ENCODE measurements around the gene PLOD3.

The PLOD3 gene

DNA sequence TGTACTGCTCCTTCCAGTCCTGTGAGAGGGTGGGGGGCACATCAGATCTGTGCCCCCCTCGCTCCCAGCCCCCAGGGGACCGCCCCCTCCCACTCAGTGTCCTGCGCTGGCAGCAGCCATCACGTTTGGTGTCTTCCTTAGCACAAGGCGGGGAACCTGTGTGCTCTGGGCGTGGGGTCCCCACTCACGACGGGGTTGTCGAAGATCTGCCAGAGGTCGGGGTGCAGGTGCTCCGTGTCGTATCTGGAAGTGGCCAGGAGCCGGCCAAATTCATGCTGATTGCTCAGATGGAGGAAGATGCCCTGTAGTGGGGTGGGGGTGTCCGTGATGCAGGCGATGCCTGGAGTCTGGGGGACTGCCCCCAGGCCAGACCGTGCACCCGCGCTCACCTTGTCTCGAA, 7.2 kb downstream of the PLOD3 start:
- Histone ChIP-seq H2AFZ (ENCODE audit: low read depth, low read length) (no peak overlapping the region), H3K9ac (ENCODE audit: low read length) (no peak overlapping the region), H3K27me3 (ENCODE audit: control insufficient read depth in 1 of 2, insufficient read depth in 1 of 2, low read length in 2 of 2) (no peaks in the 10 kb centered on the region), H3K4me1 (ENCODE audit: control insufficient read depth, insufficient read depth, low read depth, low read length) (peaks cover 14% of the 10 kb centered on the region), H2BK5ac (ENCODE audit: low read depth, low read length, poor library complexity, severe bottlenecking) (no peak overlapping the region), H2BK120ac (ENCODE audit: low read depth, low read length) (no peak overlapping the region), H4K91ac (ENCODE audit: low read length) (no peak overlapping the region), H3K9me3 (ENCODE audit: control insufficient read depth, low read length) (no peaks in the 10 kb centered on the region), H3K4me2 (ENCODE audit: low read length, poor library complexity, severe bottlenecking) (no peak overlapping the region), H2AK5ac (ENCODE audit: low read length, severe bottlenecking) (no peak overlapping the region), H3K14ac (ENCODE audit: low read length in 2 of 2) (no peak overlapping the region), H3K4me3 (ENCODE audit: insufficient read depth in 1 of 2, low read depth in 1 of 2, low read length in 2 of 2) (no peak overlapping the region), H3K36me3 (ENCODE audit: control insufficient read depth in 1 of 2, insufficient read depth in 2 of 2, low read depth in 1 of 2, low read length in 2 of 2) (peaks cover 79 to 81% of the 10 kb centered on the region in 2 experiments), H3K18ac (ENCODE audit: low read depth in 1 of 2, low read length in 2 of 2) (no peak overlapping the region), H3K4ac (ENCODE audit: low read depth in 1 of 2, low read length in 2 of 2) (no peak overlapping the region), H4K8ac (ENCODE audit: low read length) (no peak overlapping the region), H3K79me1 (replicated peaks; ENCODE audit: low read length, poor library complexity, severe bottlenecking) (peaks cover 3% of the 10 kb centered on the region), H2BK12ac (ENCODE audit: low read length in 2 of 2) (no peak overlapping the region), H3K27ac (ENCODE audit: low read length, poor library complexity, severe bottlenecking) (no peak overlapping the region), H3K23ac (ENCODE audit: low read length in 2 of 2) (no peak overlapping the region), H2BK15ac (ENCODE audit: low read depth, poor library complexity, severe bottlenecking) (no peak overlapping the region)
- DNase-seq = no peak
- WGBS = 97% methylated on average over 19 of the region's 19 CpGs

DNA sequence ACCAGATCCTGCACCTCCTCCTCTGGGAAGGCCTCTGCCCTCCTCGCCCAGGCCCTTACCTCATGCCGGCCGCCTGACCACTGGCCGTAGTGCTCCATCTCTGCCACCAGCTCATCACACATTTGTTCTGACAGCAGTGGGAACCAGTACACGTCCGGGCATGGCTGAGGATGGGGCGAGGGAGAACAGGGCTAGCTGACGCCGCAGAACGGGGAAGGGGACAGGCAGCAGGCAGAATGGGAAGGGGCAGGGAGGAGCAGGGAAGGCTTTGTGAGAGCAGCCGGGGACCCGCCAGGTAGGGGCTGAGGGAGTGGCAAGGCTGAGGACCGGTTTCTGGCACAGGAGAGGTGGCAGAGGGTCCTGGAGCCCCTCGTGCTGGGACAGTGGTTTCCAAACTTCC, 8.6 kb downstream of the PLOD3 start:
- Histone ChIP-seq H3K9me3 (ENCODE audit: control insufficient read depth, low read length) (no peaks in the 10 kb centered on the region), H3K14ac (ENCODE audit: low read length in 2 of 2) (no peak overlapping the region), H2AK5ac (ENCODE audit: low read length, severe bottlenecking) (no peak overlapping the region), H3K4ac (ENCODE audit: low read depth in 1 of 2, low read length in 2 of 2) (no peak overlapping the region), H2BK15ac (ENCODE audit: low read depth, poor library complexity, severe bottlenecking) (no peak overlapping the region), H4K91ac (ENCODE audit: low read length) (no peak overlapping the region), H2BK120ac (ENCODE audit: low read depth, low read length) (no peak overlapping the region), H3K4me3 (ENCODE audit: insufficient read depth in 1 of 2, low read depth in 1 of 2, low read length in 2 of 2) (no peak overlapping the region), H3K4me1 (ENCODE audit: control insufficient read depth, insufficient read depth, low read depth, low read length) (peaks cover 10% of the 10 kb centered on the region), H3K27ac (ENCODE audit: low read length, poor library complexity, severe bottlenecking) (no peak overlapping the region), H3K23ac (ENCODE audit: low read length in 2 of 2) (peak overlapping the region in 1 of 2 experiments; percentile 43), H3K4me2 (ENCODE audit: low read length, poor library complexity, severe bottlenecking) (no peak overlapping the region), H2BK5ac (ENCODE audit: low read depth, low read length, poor library complexity, severe bottlenecking) (no peak overlapping the region), H2AFZ (ENCODE audit: low read depth, low read length) (no peak overlapping the region), H2BK12ac (ENCODE audit: low read length in 2 of 2) (no peak overlapping the region), H3K18ac (ENCODE audit: low read depth in 1 of 2, low read length in 2 of 2) (no peak overlapping the region), H4K8ac (ENCODE audit: low read length) (no peak overlapping the region), H3K27me3 (ENCODE audit: control insufficient read depth in 1 of 2, insufficient read depth in 1 of 2, low read length in 2 of 2) (peaks cover under 1 to 1% of the 10 kb centered on the region in 2 experiments), H3K36me3 (ENCODE audit: control insufficient read depth in 1 of 2, insufficient read depth in 2 of 2, low read depth in 1 of 2, low read length in 2 of 2) (peaks cover 68 to 76% of the 10 kb centered on the region in 2 experiments), H3K9ac (ENCODE audit: low read length) (no peak overlapping the region), H3K79me1 (replicated peaks; ENCODE audit: low read length, poor library complexity, severe bottlenecking) (peaks cover 3% of the 10 kb centered on the region)
- WGBS = 96% methylated on average over 14 of the region's 14 CpGs
- DNase-seq = no peak

DNA sequence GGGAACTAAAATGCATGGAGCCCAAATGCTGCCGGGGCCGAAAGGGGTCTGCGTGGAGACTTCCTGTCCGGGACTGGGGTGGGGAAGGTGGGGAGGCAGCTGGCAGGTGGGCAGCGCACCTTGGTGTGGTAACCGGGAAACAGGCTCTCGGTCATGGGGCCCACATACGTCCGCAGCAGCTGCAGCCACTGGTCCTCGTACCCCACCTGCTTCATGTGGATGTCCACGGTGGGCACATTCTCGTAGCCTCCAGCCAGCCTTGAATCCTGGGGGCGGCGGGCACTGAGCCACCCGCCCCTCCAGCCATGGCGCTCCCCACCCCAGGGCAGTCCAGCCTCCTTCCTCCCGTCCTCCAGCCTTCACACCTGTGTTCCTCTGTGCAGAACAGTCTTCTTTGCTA, 9.9 kb downstream of the PLOD3 start:
- Histone ChIP-seq H3K27me3 (ENCODE audit: control insufficient read depth in 1 of 2, insufficient read depth in 1 of 2, low read length in 2 of 2) (peaks cover 14 to 15% of the 10 kb centered on the region in 2 experiments), H3K9ac (ENCODE audit: low read length) (no peak overlapping the region), H3K4ac (ENCODE audit: low read depth in 1 of 2, low read length in 2 of 2) (no peak overlapping the region), H2BK120ac (ENCODE audit: low read depth, low read length) (no peak overlapping the region), H3K4me1 (ENCODE audit: control insufficient read depth, insufficient read depth, low read depth, low read length) (peaks cover 10% of the 10 kb centered on the region), H2BK15ac (ENCODE audit: low read depth, poor library complexity, severe bottlenecking) (no peak overlapping the region), H2BK12ac (ENCODE audit: low read length in 2 of 2) (no peak overlapping the region), H3K4me3 (ENCODE audit: insufficient read depth in 1 of 2, low read depth in 1 of 2, low read length in 2 of 2) (no peak overlapping the region), H3K27ac (ENCODE audit: low read length, poor library complexity, severe bottlenecking) (no peak overlapping the region), H2AFZ (ENCODE audit: low read depth, low read length) (no peak overlapping the region), H2AK5ac (ENCODE audit: low read length, severe bottlenecking) (no peak overlapping the region), H3K18ac (ENCODE audit: low read depth in 1 of 2, low read length in 2 of 2) (no peak overlapping the region), H2BK5ac (ENCODE audit: low read depth, low read length, poor library complexity, severe bottlenecking) (no peak overlapping the region), H3K79me1 (replicated peaks; ENCODE audit: low read length, poor library complexity, severe bottlenecking) (no peaks in the 10 kb centered on the region), H3K9me3 (ENCODE audit: control insufficient read depth, low read length) (no peaks in the 10 kb centered on the region), H3K36me3 (ENCODE audit: control insufficient read depth in 1 of 2, insufficient read depth in 2 of 2, low read depth in 1 of 2, low read length in 2 of 2) (peaks cover 60 to 62% of the 10 kb centered on the region in 2 experiments), H4K91ac (ENCODE audit: low read length) (peak overlapping the region; percentile 15), H3K23ac (ENCODE audit: low read length in 2 of 2) (no peak overlapping the region), H3K14ac (ENCODE audit: low read length in 2 of 2) (no peak overlapping the region), H3K4me2 (ENCODE audit: low read length, poor library complexity, severe bottlenecking) (no peak overlapping the region), H4K8ac (ENCODE audit: low read length) (no peak overlapping the region)
- DNase-seq = no peak
- WGBS = 98% methylated on average over 17 of the region's 17 CpGs

DNA sequence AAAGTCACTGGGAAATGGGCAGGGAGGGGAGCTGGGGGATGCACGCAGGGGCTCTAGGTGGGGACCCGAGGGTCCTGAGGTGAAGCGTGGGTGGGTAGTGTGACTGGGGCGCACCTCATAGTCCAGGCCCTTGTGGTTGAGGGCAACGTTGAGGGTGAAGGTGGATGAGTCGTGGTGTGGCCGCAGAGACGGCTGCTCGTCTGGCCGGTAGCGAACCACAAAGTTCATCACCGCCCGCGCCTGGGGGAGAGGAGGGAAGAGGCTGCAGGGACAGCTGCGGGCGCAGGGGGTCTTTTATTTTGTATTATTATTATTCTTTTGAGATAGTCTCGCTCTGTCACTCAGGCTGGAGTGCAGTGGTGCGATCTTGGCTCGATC, 10.7 kb downstream of the PLOD3 start:
- 87% methylated on average over 19 of the region's 19 CpGs for WGBS
- no peak overlapping the region for H2BK120ac ChIP-seq (ENCODE audit: low read depth, low read length)

More for the DNA sequence above, 10.7 kb downstream of the PLOD3 start:
- H2BK12ac ChIP-seq (ENCODE audit: low read length in 2 of 2) = no peak overlapping the region
- H4K91ac ChIP-seq (ENCODE audit: low read length) = no peak overlapping the region
- H3K27me3 ChIP-seq (ENCODE audit: control insufficient read depth in 1 of 2, insufficient read depth in 1 of 2, low read length in 2 of 2) = peaks cover 22 to 23% of the 10 kb centered on the region in 2 experiments
- peaks cover 52 to 54% of the 10 kb centered on the region in 2 experiments for H3K36me3 ChIP-seq (ENCODE audit: control insufficient read depth in 1 of 2, insufficient read depth in 2 of 2, low read depth in 1 of 2, low read length in 2 of 2)
- no peak overlapping the region for H2BK5ac ChIP-seq (ENCODE audit: low read depth, low read length, poor library complexity, severe bottlenecking)
- no peaks in the 10 kb centered on the region for H3K9me3 ChIP-seq (ENCODE audit: control insufficient read depth, low read length)
- no peak overlapping the region for H3K14ac ChIP-seq (ENCODE audit: low read length in 2 of 2)
- H3K23ac ChIP-seq (ENCODE audit: low read length in 2 of 2) = no peak overlapping the region
- H2AK5ac ChIP-seq (ENCODE audit: low read length, severe bottlenecking) = no peak overlapping the region
- no peak overlapping the region for H4K8ac ChIP-seq (ENCODE audit: low read length)
- no peak overlapping the region for H2BK15ac ChIP-seq (ENCODE audit: low read depth, poor library complexity, severe bottlenecking)
- H3K4me1 ChIP-seq (ENCODE audit: control insufficient read depth, insufficient read depth, low read depth, low read length) = peaks cover 18% of the 10 kb centered on the region
- H3K4me2 ChIP-seq (ENCODE audit: low read length, poor library complexity, severe bottlenecking) = no peak overlapping the region
- DNase-seq = no peak
- H3K79me1 ChIP-seq (replicated peaks; ENCODE audit: low read length, poor library complexity, severe bottlenecking) = no peaks in the 10 kb centered on the region
- H3K4me3 ChIP-seq (ENCODE audit: insufficient read depth in 1 of 2, low read depth in 1 of 2, low read length in 2 of 2) = no peak overlapping the region
- H3K9ac ChIP-seq (ENCODE audit: low read length) = no peak overlapping the region
- no peak overlapping the region for H2AFZ ChIP-seq (ENCODE audit: low read depth, low read length)
- no peak overlapping the region for H3K18ac ChIP-seq (ENCODE audit: low read depth in 1 of 2, low read length in 2 of 2)
- H3K27ac ChIP-seq (ENCODE audit: low read length, poor library complexity, severe bottlenecking) = no peak overlapping the region
- H3K4ac ChIP-seq (ENCODE audit: low read depth in 1 of 2, low read length in 2 of 2) = no peak overlapping the region

All from mesenchymal stem cell (in vitro differentiated cells and primary cell).